Mesenteric fat pad (tissue), 1 donor: Measurements from ENCODE around the gene TRIP11. TPM values are rescaled to one million over a fixed set of nuclear protein-coding genes. Genes with fewer than 3 reads are reported as not detected.

Experiments used
- DNase-seq: peaks from one replicate; pipeline ENCODE4 v3.0.0-alpha.2; 2020; ENCODE audit warnings: low spot score
- total RNA-seq: library from RNA; stranded (reverse); fragmentation: NEBNext Ultra II Directional; extraction: Animal tissue kit (Norgen Biotek cat#: 25700); gene quantifications from one replicate; pipeline ENCODE4 v1.2.1, GENCODE V29; 2021
- donor health status: DM: yes; HTN: yes; CAD: no.

The TRIP11 gene
- total RNA-seq, 1 donor from 2014 or later, result 54.6 TPM

DNA sequence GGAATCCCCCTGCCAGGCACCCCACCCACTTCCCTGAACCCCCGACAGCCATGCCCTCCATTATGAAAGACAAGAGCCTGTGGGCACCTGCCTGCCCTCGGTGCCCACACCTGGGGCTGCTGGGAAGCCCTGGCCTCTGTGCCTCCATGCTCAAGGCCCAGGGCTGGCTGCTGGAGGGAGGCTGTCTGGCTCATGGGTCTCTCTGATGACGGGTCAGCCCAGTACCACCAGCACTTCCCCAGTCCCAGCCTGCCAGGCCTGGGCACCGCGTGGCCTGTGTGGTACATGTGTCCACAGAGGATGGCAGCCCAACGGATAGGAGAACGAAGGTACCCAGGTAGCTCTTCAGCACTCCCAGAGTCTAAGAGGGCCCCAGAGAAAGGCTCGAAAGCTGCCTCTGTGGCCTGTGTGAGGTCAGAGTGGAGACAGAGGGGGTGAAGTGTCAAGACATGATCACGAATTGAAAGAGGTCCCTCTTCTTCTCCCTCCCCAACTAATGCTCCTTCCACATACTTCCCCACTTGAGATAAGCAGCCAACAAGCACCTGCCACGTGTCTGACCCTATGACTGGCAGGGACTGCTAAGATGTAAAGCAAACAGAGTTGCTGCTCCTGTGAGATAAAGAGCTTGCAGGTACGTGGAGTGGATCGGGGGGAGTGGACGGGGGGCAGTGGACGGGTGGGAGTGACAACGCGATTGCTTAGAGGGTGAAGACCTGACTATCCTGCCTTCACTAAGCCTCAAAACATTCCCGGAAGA lies 113.5 kb downstream of the TRIP11 start:
- DNase-seq, result no peak

DNA sequence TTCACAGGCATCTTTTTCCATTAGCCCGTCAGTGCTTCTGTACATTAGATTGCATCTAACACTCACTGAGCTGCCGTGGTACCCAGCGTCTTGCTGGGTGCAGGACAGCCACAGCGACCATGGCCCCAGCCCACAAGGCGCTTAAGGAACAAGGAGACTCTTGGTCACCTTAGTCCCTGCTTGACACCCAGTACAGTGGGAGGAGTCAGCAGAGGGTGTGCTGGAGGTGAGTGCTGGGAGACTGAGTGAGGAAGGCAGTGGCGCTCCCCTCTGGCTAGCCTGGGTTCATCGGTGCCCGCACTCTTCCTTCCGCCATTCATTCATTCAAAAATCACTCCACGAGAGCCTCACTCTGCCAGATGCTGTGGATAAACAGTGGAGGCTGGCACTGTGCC lies 114.1 kb downstream of the TRIP11 start:
- DNase-seq, result no peak

DNA sequence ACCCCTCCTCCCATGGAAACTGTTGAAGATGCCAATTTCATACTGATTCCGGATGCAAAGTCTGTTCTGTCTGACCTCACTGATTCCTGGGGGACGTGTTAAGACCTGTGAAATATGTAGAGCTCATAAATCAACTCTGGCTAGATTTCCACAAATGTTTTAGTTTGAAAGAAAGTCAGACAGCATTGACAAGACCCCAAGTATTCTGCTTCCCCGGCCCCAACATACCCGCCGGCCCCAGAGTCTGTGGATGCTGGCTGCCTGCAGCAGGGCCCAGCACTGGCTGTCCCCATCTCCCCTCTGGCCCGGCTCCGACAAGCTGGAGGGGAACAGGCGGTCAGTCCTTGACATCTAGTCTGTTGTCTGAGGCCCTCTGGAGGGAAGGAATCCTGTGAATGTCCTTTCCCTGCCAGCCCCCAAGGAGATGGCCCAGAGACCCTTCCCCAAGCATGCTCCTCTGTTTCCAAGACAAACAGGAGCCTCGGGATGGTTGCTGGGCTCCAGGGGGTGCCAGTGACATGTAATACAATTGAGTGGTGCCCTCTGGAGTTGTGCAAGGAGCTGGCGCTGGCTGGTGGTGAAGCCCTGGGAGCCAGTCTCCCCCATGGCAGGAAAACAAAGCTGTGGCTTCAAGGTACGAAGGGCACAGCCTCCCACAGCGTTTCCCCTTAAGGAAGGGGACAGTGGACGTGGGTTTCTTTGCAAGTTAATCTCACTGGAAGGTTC lies 114.7 kb downstream of the TRIP11 start:
- no peak for DNase-seq

DNA sequence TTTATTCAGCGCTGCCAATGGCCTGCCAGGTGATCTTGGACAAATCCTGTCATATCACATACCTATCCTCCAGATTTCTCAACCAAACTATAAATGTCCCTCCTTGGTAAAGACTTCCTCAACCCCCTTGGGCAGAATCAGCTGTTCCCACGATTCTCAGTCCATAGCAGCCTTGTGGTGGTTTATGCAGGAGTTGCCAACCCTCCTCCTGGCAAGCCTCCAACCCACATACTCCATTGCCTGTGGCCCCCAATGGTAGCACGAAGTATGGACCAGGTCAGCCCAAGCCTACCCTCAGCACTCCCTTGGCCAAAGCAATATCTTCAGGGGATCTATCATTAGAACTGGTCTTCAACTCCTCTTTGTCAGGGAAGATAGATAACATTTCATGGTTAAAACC lies 119.3 kb downstream of the TRIP11 start:
- no peak for DNase-seq

DNA sequence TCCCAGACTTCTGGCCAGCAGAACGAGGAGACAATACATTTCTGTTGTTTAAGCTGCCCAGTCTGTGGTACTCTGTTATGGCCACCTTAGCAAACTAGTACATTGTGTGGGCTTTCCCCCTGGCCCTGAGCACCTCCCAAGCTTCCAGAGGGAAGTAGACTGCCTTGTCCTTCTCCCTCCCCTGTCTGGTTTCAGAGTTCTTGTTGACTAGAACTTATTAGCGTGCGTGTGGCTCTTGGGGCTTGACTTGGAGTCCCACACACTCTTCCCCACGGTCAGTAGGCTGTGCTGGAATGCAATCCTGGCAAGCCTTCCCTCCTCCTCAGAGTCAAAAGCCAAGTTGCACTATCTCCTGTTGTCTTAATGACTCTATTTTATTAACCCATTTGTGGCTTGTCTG lies 120.0 kb downstream of the TRIP11 start:
- no peak for DNase-seq

DNA sequence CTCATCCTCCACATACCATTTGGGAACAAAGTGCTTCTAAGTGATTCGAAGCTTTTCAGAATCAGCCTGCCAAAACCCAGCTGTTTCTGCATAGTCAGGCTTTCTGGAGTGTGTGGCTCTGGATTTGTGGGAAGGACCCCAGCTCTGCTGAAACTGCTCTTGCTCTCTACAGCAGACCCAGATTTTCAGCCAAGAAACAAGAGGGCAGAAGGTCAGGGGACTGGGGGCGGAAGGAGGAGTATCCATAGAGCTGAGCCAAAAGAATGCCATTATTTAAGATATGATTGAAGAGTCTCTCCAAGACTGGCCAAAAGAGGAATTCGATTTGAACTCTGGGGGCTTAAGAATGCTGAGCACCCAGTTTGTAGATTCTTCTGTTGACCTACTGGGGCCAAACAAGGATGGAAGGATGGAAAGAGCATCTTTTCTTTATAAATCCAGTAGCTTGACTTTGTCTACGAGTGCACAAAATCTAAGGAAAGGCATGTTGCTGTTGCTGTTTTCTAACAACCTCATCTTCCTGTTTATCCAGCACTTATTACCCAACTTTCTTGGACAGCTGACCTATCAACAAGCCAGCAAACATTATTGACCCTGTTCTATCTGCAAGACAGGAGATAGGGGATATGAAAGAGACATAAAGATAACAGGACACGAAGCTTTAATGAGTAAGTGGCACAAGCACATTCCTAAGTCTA lies 121.5 kb downstream of the TRIP11 start:
- DNase-seq, result no peak

Other genes with a start within 250 kb of the TRIP11 start
- 19.0 TPM for gene TC2N, start 172.5 kb downstream of the TRIP11 start, total RNA-seq
- gene FBLN5, start 92.4 kb downstream of the TRIP11 start, total RNA-seq, result 183 TPM
- 29.1 TPM for gene ATXN3, start 66.5 kb upstream of the TRIP11 start, total RNA-seq
- 119 TPM for gene NDUFB1, start 81.6 kb upstream of the TRIP11 start, total RNA-seq
- 45.3 TPM for gene CPSF2, start 81.9 kb upstream of the TRIP11 start, total RNA-seq